ENCODE measurements around the gene SMARCA4.

SMARCA4 gene

DNA sequence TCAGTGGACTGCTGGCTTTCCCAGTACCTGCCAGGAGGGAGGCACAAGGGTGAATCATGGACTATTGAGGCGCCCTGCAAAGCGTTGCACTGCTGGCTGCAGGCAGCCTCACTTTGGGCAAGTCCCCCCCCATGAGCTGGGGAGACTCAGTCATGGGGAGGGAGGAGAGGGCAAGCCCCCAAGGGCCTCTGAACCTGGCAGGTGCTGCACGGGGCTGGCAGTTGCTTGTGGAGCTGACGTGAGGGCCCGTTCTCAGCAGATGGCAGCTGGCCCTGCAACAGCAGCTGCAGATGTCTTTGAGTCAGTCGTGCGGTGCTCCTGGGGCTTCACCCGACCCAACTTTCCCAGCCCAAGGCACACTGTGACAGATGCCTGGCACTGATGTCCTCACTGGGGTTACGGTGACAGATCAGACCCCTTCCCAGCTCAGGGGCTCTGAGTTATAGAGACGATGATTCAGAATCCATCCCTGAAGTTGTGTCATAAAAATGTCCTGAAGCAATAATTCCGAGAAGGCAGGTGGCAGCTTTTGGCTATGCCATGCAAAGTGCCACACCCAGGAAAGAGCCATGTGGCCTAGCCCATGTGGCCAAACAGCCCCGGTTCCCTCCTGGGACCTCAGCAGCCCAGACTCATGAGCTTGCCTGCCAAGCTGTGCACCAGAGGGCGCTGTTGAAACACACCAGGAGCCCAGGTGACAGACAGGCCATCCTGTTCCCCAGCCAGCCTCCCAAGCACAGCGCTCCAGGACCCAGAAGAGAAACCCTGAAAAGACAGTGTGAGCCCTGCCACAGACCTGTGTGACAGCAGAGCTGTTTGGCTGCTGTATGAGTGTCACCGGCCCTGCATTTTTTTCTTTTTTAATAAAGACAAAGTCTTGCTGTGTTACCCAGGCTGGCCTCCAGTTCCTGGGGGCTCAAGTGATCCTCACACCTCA is 74.9 kb downstream of the SMARCA4 start:
- peak; percentile 96 for DNase-seq
- Histone ChIP-seq H3K9me3 (no peaks in the 10 kb centered on the region), H3K4me3 (ENCODE audit: low read depth, low read length) (no peak overlapping the region), H3K4me1 (peaks cover 4% of the 10 kb centered on the region; the same call in 1 of the 2 replicates), H3K27me3 (no peaks in the 10 kb centered on the region), H3K36me3 (peaks cover 91% of the 10 kb centered on the region)
- peak; percentile 95 for TF ChIP-seq CTCF (IDR thresholded peaks at IDR 0.05; ENCODE audit: low read depth, low read length)

GRCh38 chr19:11038511-11038910 is 77.7 kb downstream of the SMARCA4 start:
- Histone ChIP-seq H3K9me3 (no peaks in the 10 kb centered on the region), H3K27me3 (no peaks in the 10 kb centered on the region), H3K4me1 (peaks cover 4% of the 10 kb centered on the region; the same call in 1 of the 2 replicates), H3K36me3 (peaks cover 92% of the 10 kb centered on the region), H3K4me3 (ENCODE audit: low read depth, low read length) (no peak overlapping the region)
- DNase-seq = no peak
- TF ChIP-seq CTCF (IDR thresholded peaks at IDR 0.05; ENCODE audit: low read depth, low read length) = no peak

DNA sequence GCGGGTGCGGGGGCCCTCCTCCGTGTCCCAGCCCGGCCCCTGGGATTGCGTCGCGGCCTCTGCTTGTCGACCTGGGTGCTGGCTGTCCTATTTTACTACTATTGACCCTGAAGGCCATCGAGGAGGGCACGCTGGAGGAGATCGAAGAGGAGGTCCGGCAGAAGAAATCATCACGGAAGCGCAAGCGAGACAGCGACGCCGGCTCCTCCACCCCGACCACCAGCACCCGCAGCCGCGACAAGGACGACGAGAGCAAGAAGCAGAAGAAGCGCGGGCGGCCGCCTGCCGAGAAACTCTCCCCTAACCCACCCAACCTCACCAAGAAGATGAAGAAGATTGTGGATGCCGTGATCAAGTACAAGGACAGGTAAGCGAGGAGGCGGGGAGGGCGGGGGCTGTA is 80.4 kb downstream of the SMARCA4 start:
- H3K4me3 ChIP-seq (ENCODE audit: low read depth, low read length) = no peak overlapping the region
- H3K9me3 ChIP-seq = no peaks in the 10 kb centered on the region
- H3K36me3 ChIP-seq = peaks cover 85% of the 10 kb centered on the region
- TF ChIP-seq CTCF (IDR thresholded peaks at IDR 0.05; ENCODE audit: low read depth, low read length) = no peak
- H3K4me1 ChIP-seq = no peaks in the 10 kb centered on the region
- no peak for DNase-seq
- H3K27me3 ChIP-seq = no peaks in the 10 kb centered on the region

DNA sequence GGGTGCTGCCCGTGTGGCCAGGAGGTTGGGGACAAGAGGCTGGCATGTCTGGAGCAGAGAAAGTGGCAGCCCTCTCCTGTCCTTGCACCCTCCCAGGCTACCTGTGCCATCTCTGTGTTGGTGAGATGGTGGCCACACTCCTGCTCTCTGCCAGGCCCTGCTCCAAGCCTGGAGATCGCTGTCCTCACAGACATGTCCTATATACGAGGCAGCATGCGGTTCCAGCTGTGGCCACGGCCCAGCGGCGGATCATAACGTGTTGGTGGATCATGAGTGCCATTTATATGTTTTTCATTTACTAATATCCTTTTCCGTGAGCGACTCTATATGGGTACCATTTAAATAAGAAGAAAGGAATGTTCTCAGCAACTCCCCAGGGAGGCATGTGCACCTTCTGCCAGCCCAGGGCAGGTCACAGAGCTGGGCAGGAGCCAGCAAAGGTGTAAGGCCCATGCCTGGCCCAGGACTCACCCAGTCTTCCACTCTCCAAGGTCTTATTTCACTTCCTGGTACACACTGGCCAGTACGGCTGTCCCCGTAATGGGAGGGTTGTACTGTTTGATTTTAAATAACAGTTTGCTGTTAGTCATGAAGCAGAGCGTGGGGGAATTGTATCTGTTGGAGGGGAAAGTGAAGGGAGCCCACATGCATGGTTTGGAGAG is 81.3 kb downstream of the SMARCA4 start:
- peaks cover 83% of the 10 kb centered on the region for H3K36me3 ChIP-seq
- no peaks in the 10 kb centered on the region for H3K9me3 ChIP-seq
- H3K4me3 ChIP-seq (ENCODE audit: low read depth, low read length) = no peak overlapping the region
- TF ChIP-seq CTCF (IDR thresholded peaks at IDR 0.05; ENCODE audit: low read depth, low read length) = no peak
- DNase-seq = no peak
- H3K27me3 ChIP-seq = no peaks in the 10 kb centered on the region
- H3K4me1 ChIP-seq = no peaks in the 10 kb centered on the region

GRCh38 chr19:11044431-11044830 is 83.6 kb downstream of the SMARCA4 start:
- Histone ChIP-seq H3K9me3 (no peaks in the 10 kb centered on the region), H3K27me3 (no peaks in the 10 kb centered on the region), H3K36me3 (peaks cover 80% of the 10 kb centered on the region), H3K4me1 (no peaks in the 10 kb centered on the region), H3K4me3 (ENCODE audit: low read depth, low read length) (no peak overlapping the region)
- TF ChIP-seq CTCF (IDR thresholded peaks at IDR 0.05; ENCODE audit: low read depth, low read length) = no peak
- DNase-seq = no peak

DNA sequence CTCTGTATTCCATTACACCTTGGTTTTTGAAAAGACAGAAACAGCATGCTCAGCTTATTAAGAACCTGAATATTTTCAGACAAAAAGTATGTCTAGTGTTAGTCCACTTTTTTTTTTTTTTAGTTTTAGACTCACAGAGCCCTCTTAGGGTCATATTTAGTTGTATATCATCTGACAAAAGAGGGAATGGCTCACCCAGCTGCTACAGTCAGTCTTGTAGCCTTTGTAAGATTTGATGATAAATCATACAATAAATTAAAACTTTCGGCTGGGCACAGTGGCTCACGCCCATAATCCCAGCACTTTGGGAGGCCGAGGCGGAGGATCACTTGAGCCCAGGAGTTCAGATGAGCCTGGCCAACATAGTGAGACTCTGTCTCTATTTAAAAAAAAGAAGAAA is 84.7 kb downstream of the SMARCA4 start:
- H3K36me3 ChIP-seq = peaks cover 87% of the 10 kb centered on the region

More for the DNA sequence above, 84.7 kb downstream of the SMARCA4 start:
- TF ChIP-seq CTCF (IDR thresholded peaks at IDR 0.05; ENCODE audit: low read depth, low read length) = no peak
- Histone ChIP-seq H3K4me1 (no peaks in the 10 kb centered on the region), H3K27me3 (no peaks in the 10 kb centered on the region), H3K9me3 (no peaks in the 10 kb centered on the region), H3K4me3 (ENCODE audit: low read depth, low read length) (no peak overlapping the region)
- no peak for DNase-seq

All from BE2C (cell line).